Lower leg skin (tissue), 3 donors: Measurements from ENCODE around the gene PRR14.

ENCODE experiments used
- POLR2A ChIP-seq, 2 donors: fragments of 450-650 bp; IDR thresholded peaks; one replicate each; pipeline ENCODE4 v1.6.1; 2016 to 2017; ENCODE audit warnings: antibody characterized with exemption in 2 of 2, mild to moderate bottlenecking in 1 of 2, moderate library complexity in 1 of 2
- TF ChIP-seq, protein P1 (sequence below), 3 donors: fragments of 450-650 bp; IDR thresholded peaks; one replicate each; pipeline ENCODE4 v1.5.1; 2016; ENCODE audit warnings: antibody characterized with exemption in 3 of 3, mild to moderate bottlenecking in 3 of 3, moderate library complexity in 2 of 3

GRCh38 chr16:30677931-30678585, 27.3 kb downstream of the PRR14 start:
- TF ChIP-seq, protein P1, sequence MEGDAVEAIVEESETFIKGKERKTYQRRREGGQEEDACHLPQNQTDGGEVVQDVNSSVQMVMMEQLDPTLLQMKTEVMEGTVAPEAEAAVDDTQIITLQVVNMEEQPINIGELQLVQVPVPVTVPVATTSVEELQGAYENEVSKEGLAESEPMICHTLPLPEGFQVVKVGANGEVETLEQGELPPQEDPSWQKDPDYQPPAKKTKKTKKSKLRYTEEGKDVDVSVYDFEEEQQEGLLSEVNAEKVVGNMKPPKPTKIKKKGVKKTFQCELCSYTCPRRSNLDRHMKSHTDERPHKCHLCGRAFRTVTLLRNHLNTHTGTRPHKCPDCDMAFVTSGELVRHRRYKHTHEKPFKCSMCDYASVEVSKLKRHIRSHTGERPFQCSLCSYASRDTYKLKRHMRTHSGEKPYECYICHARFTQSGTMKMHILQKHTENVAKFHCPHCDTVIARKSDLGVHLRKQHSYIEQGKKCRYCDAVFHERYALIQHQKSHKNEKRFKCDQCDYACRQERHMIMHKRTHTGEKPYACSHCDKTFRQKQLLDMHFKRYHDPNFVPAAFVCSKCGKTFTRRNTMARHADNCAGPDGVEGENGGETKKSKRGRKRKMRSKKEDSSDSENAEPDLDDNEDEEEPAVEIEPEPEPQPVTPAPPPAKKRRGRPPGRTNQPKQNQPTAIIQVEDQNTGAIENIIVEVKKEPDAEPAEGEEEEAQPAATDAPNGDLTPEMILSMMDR (IDR thresholded peaks at IDR 0.05), result no peak
- TF ChIP-seq POLR2A (IDR thresholded peaks at IDR 0.05), result no peak
